A673 (cell line): Measurements from ENCODE around the gene SIDT1. TPM values are rescaled to one million over a fixed set of nuclear protein-coding genes. Genes with fewer than 3 reads are reported as not detected.

Experiments used
- BruUV-seq: library from RNA; stranded (reverse); fragments of 400-500 nt; replicated peaks from 2 replicates; lab custom pipeline; 2021; lab: Mats Ljungman, UMichigan
- CTCF ChIA-PET: fragments of 300-600 bp; sonication (Branson Sonifier 250); formaldehyde crosslinking; loops from one replicate; lab custom pipeline; 2022; ENCODE audit warnings: antibody characterized with exemption; lab: Charles Lee
- POLR2A ChIA-PET: fragments of 300-600 bp; sonication (Branson Sonifier 250); formaldehyde crosslinking; loops from one replicate; lab custom pipeline; 2022; ENCODE audit warnings: antibody characterized with exemption; ENCODE audit not compliant: low non-redundant PET; lab: Charles Lee
- DNase-seq: peaks from one replicate; pipeline ENCODE4 v3.0.0-alpha.2; 2015; ENCODE audit warnings: low spot score
- H3K27ac ChIP-seq: fragments of 200-600 bp; sonication (generic); 2 replicates; pipeline ENCODE4 v1.5.1; 2016; ENCODE audit warnings: mixed run types, low read depth, mild to moderate bottlenecking, mixed read lengths, antibody characterized with exemption, low read length; ENCODE audit not compliant: poor library complexity, severe bottlenecking
- H3K27me3 ChIP-seq: fragments of 200-600 bp; sonication (generic); replicated peaks from 2 replicates; pipeline ENCODE4 v1.6.1; 2017; ENCODE audit warnings: mixed run types, low read depth, mild to moderate bottlenecking, mixed read lengths, antibody characterized with exemption, low read length; ENCODE audit not compliant: insufficient read depth, poor library complexity
- H3K36me3 ChIP-seq: fragments of 200-600 bp; sonication (generic); 2 replicates; pipeline ENCODE4 v1.6.1; 2016; ENCODE audit warnings: mixed run types, mild to moderate bottlenecking, mixed read lengths, antibody characterized with exemption, low read length; ENCODE audit not compliant: insufficient read depth, poor library complexity, severe bottlenecking
- H3K4me1 ChIP-seq: fragments of 200-600 bp; sonication (generic); 2 replicates; pipeline ENCODE4 v1.6.1; 2017; ENCODE audit warnings: mixed run types, mild to moderate bottlenecking, mixed read lengths, antibody characterized with exemption, low read length; ENCODE audit not compliant: insufficient read depth, poor library complexity, severe bottlenecking
- H3K4me3 ChIP-seq: fragments of 200-600 bp; sonication (generic); 2 replicates; pipeline ENCODE4 v1.5.1; 2016; ENCODE audit warnings: low read depth, mixed run types, mild to moderate bottlenecking, mixed read lengths, low read length; ENCODE audit not compliant: poor library complexity, severe bottlenecking
- H3K9me3 ChIP-seq: fragments of 200-600 bp; sonication (generic); 2 replicates; pipeline ENCODE4 v1.6.1; 2016; ENCODE audit warnings: mixed run types, low read depth, mild to moderate bottlenecking, mixed read lengths, antibody characterized with exemption, low read length; ENCODE audit not compliant: poor library complexity, severe bottlenecking
- EZH2 ChIP-seq: fragments of 200-600 bp; sonication (generic); IDR thresholded peaks from 2 replicates; pipeline ENCODE4 v1.6.1; 2017; ENCODE audit warnings: borderline replicate concordance, low read depth, mild to moderate bottlenecking, mixed read lengths, antibody characterized with exemption, low read length; ENCODE audit not compliant: poor library complexity, severe bottlenecking
- intact Hi-C: fragments of 100-400 bp; cut with micrococcal nuclease; formaldehyde crosslinking; loops from one replicate; pipeline ENCODE4 v1.10.0; 2022; ENCODE audit not compliant: unreplicated experiment
- total RNA-seq: library from RNA; stranded (reverse); gene quantifications from 2 replicates; pipeline ENCODE4 v1.2.3, GENCODE V29; 2021
- TF ChIP-seq, protein P1 (sequence below): fragments of 300-800, 200-600 bp; sonication (generic); conservative IDR thresholded peaks from 2 replicates; pipeline ENCODE4 v1.5.1; 2017; ENCODE audit warnings: low read depth, mild to moderate bottlenecking, antibody characterized with exemption, low read length, moderate library complexity, mixed read lengths

The SIDT1 gene
- total RNA-seq, 1 experiment from 2014 or later, result not detected

DNA sequence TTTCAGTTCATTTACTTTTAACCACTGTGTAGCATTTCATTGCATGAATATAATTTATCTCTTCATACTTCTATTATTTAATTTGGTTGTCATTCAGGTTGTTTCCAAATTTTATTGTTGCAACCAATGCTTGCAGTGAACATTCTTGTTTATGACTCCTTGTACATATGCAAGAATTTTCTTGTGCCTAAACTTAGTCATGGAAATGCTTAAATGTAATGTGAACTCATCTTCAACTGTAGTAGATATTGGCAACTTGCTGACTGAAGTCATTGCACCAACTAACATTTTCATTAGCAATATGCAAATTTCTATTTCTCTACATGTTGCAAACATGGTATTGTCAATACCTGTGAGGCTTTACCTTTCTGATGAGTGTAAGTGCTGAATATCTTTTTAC lies 26.7 kb downstream of the SIDT1 start:
- BruUV-seq, result no TSS peak
- Histone ChIP-seq H3K27me3 (no peaks in the 10 kb centered on the region), H3K4me3 (no peak overlapping the region), H3K4me1 (peaks cover 24% of the 10 kb centered on the region), H3K36me3 (no peaks in the 10 kb centered on the region), H3K9me3 (no peaks in the 10 kb centered on the region), H3K27ac (no peak overlapping the region)
- DNase-seq, result no peak
- TF ChIP-seq, protein P1, sequence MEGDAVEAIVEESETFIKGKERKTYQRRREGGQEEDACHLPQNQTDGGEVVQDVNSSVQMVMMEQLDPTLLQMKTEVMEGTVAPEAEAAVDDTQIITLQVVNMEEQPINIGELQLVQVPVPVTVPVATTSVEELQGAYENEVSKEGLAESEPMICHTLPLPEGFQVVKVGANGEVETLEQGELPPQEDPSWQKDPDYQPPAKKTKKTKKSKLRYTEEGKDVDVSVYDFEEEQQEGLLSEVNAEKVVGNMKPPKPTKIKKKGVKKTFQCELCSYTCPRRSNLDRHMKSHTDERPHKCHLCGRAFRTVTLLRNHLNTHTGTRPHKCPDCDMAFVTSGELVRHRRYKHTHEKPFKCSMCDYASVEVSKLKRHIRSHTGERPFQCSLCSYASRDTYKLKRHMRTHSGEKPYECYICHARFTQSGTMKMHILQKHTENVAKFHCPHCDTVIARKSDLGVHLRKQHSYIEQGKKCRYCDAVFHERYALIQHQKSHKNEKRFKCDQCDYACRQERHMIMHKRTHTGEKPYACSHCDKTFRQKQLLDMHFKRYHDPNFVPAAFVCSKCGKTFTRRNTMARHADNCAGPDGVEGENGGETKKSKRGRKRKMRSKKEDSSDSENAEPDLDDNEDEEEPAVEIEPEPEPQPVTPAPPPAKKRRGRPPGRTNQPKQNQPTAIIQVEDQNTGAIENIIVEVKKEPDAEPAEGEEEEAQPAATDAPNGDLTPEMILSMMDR, result no peak
- TF ChIP-seq EZH2, result no peak
- ChIA-PET POLR2A (no interaction called here), CTCF (no interaction called here)
- intact Hi-C loops, result no loop called here

DNA sequence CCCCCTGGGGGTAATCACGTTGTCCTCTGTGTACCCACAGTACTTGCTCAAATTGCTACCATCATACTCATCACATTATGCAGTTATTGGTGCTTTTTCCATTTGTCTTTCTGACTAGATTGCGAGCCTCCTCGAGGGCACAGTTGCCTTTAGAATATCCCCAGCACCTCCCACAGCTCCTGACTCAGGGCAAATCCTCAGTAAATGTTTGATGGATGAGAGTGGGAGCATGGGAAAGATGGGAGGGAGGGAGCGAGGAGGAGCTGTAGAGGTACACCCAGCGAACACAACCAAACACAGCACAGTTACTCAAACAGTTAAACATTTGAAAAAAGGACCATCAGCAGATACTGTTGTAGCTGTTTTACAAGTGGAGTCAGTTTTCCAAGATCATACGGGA lies 27.9 kb downstream of the SIDT1 start:
- ChIA-PET CTCF (interaction anchor here (0.5 to 1.2 kb wide), 2 partner anchors 9 to 17 kb away, joined by 3 to 6 read pairs; no protein-coding TSS in a partner anchor), POLR2A (no interaction called here)
- Histone ChIP-seq H3K4me1 (peaks cover 24% of the 10 kb centered on the region), H3K27ac (peak overlapping the region; percentile 28), H3K4me3 (no peak overlapping the region), H3K9me3 (no peaks in the 10 kb centered on the region), H3K27me3 (no peaks in the 10 kb centered on the region), H3K36me3 (no peaks in the 10 kb centered on the region)
- intact Hi-C loops, result loop anchor here (10.0 kb wide), 1 partner anchor 425 kb away; no protein-coding TSS in a partner anchor
- TF ChIP-seq, protein P1, result no peak
- TF ChIP-seq EZH2, result no peak
- peak; percentile 71 for DNase-seq
- BruUV-seq, result no TSS peak

- ChIA-PET POLR2A (no interaction called here), CTCF (interaction anchor here (0.5 to 1.2 kb wide), 2 partner anchors 10 to 17 kb away, joined by 3 to 6 read pairs; no protein-coding TSS in a partner anchor)
These were observed 28.7 kb downstream of the SIDT1 start for GRCh38 chr3:113560831-113561623.

More at GRCh38 chr3:113560831-113561623, 28.7 kb downstream of the SIDT1 start:
- Histone ChIP-seq H3K27me3 (no peaks in the 10 kb centered on the region), H3K4me3 (no peak overlapping the region), H3K27ac (no peak overlapping the region), H3K9me3 (no peaks in the 10 kb centered on the region), H3K36me3 (no peaks in the 10 kb centered on the region), H3K4me1 (peaks cover 27% of the 10 kb centered on the region)
- intact Hi-C loops, result loop anchor here (10.0 kb wide), 1 partner anchor 426 kb away; no protein-coding TSS in a partner anchor
- peak; percentile 94 for DNase-seq
- no peak for TF ChIP-seq EZH2
- TF ChIP-seq, protein P1, result no peak
- no TSS peak for BruUV-seq
